Suprapubic skin (tissue), 3 donors: Measurements from ENCODE around the gene RNU1-4.
"Not testable (repeated sequence)": the region's sequence is repeated elsewhere in the genome, so short reads cannot be mapped to it uniquely, and the experiment has no call there.

ENCODE experiments used
- CTCF ChIP-seq, 2 donors: fragments of 200-600 bp in 1 of 2; fragments of 450-650 bp in 1 of 2; sonication (generic) in 1 of 2; IDR thresholded peaks; one replicate each; pipeline ENCODE4 v1.5.1; 2016 to 2019; ENCODE audit warnings: antibody characterized with exemption in 2 of 2, mild to moderate bottlenecking in 1 of 2, moderate library complexity in 1 of 2
- POLR2A ChIP-seq, 2 donors: fragments of 450-650 bp; IDR thresholded peaks; one replicate each; pipeline ENCODE4 v1.6.1; 2017; ENCODE audit warnings: antibody characterized with exemption in 2 of 2, mild to moderate bottlenecking in 2 of 2, moderate library complexity in 2 of 2

- not testable (repeated sequence) for TF ChIP-seq CTCF, POLR2A (IDR thresholded peaks at IDR 0.05)
Observed at GRCh38 chr1:16700138-16700895, 40.0 kb upstream of the RNU1-4 start.
